Neuronal stem cell (in vitro differentiated cells): ENCODE measurements around the gene TRAPPC3.
A peak's percentile ranks its signal among the peaks of the same experiment; 100 is the strongest.

Experiments
- DNase-seq: peaks from one replicate; pipeline ENCODE4 v3.0.0-alpha.2; 2013; ENCODE audit warnings: low spot score
- H2AFZ ChIP-seq: one replicate; pipeline ENCODE4 v1.6.1; 2013; ENCODE audit warnings: mild to moderate bottlenecking, low read length, inconsistent platforms
- H2AK5ac ChIP-seq: 2 replicates; pipeline ENCODE4 v1.6.1; 2013; ENCODE audit warnings: low read depth, mild to moderate bottlenecking, inconsistent platforms, low read length, moderate library complexity, mixed read lengths
- H2BK120ac ChIP-seq: 2 replicates; pipeline ENCODE4 v1.6.1; 2013; ENCODE audit warnings: low read depth, mild to moderate bottlenecking, inconsistent platforms, low read length, moderate library complexity, mixed read lengths
- H2BK12ac ChIP-seq: one replicate; pipeline ENCODE4 v1.6.1; 2013; ENCODE audit warnings: low read length, inconsistent platforms
- H2BK15ac ChIP-seq: 2 replicates; pipeline ENCODE4 v1.6.1; 2013; ENCODE audit warnings: mild to moderate bottlenecking, low read length, inconsistent platforms, mixed read lengths
- H2BK5ac ChIP-seq: one replicate; pipeline ENCODE4 v1.6.1; 2013; ENCODE audit warnings: inconsistent platforms, mild to moderate bottlenecking, low read length, moderate library complexity
- H3K14ac ChIP-seq: one replicate; pipeline ENCODE4 v1.6.1; 2013; ENCODE audit warnings: low read length, inconsistent platforms
- H3K18ac ChIP-seq: 2 replicates; pipeline ENCODE4 v1.6.1; 2013; ENCODE audit warnings: low read length, inconsistent platforms
- H3K23ac ChIP-seq: 2 replicates; pipeline ENCODE4 v1.6.1; 2013; ENCODE audit warnings: low read depth, mild to moderate bottlenecking, mixed read lengths, low read length, inconsistent platforms; ENCODE audit not compliant: poor library complexity
- H3K27ac ChIP-seq: replicated peaks from 3 replicates; pipeline ENCODE4 v1.5.1; 2013; ENCODE audit warnings: low read length, inconsistent platforms
- H3K27me3 ChIP-seq, 3 experiments: 2 replicates each; pipeline ENCODE4 v1.6.1; 2013; ENCODE audit warnings: low read length in 3 of 3, mild to moderate bottlenecking in 2 of 3, inconsistent platforms in 1 of 3, low read depth in 1 of 3, mixed read lengths in 1 of 3, moderate library complexity in 1 of 3; ENCODE audit not compliant: control insufficient read depth in 3 of 3, insufficient read depth in 3 of 3
- H3K36me3 ChIP-seq, 2 donors: replicated peaks in 1 of 2; 2 replicates each; pipeline ENCODE4 v1.6.1; 2013; ENCODE audit warnings: low read length in 2 of 2; ENCODE audit not compliant: control insufficient read depth in 2 of 2, insufficient read depth in 2 of 2
- H3K4ac ChIP-seq: 2 replicates; pipeline ENCODE4 v1.6.1; 2013; ENCODE audit warnings: inconsistent platforms, mild to moderate bottlenecking, low read length, moderate library complexity
- H3K4me1 ChIP-seq, 2 donors: 1 replicate in 1 of 2; 2 replicates in 1 of 2; pipeline ENCODE4 v1.6.1; 2013; ENCODE audit warnings: low read length in 2 of 2, low read depth in 1 of 2; ENCODE audit not compliant: control insufficient read depth in 2 of 2, insufficient read depth in 1 of 2
- H3K4me2 ChIP-seq: one replicate; pipeline ENCODE4 v1.6.1; 2013; ENCODE audit warnings: mild to moderate bottlenecking, low read length, inconsistent platforms; ENCODE audit not compliant: insufficient read depth, poor library complexity, severe bottlenecking
- H3K4me3 ChIP-seq, 2 donors: 2 replicates each; pipeline ENCODE4 v1.5.1; 2013; ENCODE audit warnings: low read length in 2 of 2, mild to moderate bottlenecking in 2 of 2, inconsistent platforms in 1 of 2, moderate library complexity in 1 of 2
- H3K79me1 ChIP-seq: one replicate; pipeline ENCODE4 v1.6.1; 2013; ENCODE audit warnings: low read depth, mild to moderate bottlenecking, inconsistent platforms, low read length, moderate library complexity
- H3K9ac ChIP-seq: one replicate; pipeline ENCODE4 v1.6.1; 2013; ENCODE audit warnings: mild to moderate bottlenecking, low read depth, low read length, inconsistent platforms; ENCODE audit not compliant: poor library complexity
- H3K9me3 ChIP-seq, 2 donors: replicated peaks in 1 of 2; 2 replicates each; pipeline versions ENCODE3 to v1.6.1; 2013; ENCODE audit warnings: low read length in 2 of 2, mild to moderate bottlenecking in 2 of 2, inconsistent platforms in 1 of 2, low read depth in 1 of 2, mixed read lengths in 1 of 2, moderate library complexity in 1 of 2; ENCODE audit not compliant: control insufficient read depth in 2 of 2, insufficient read depth in 1 of 2
- H4K8ac ChIP-seq: one replicate; pipeline ENCODE4 v1.6.1; 2013; ENCODE audit warnings: low read depth, mild to moderate bottlenecking, inconsistent platforms, low read length, moderate library complexity
- H4K91ac ChIP-seq: one replicate; pipeline ENCODE4 v1.6.1; 2013; ENCODE audit warnings: low read length, low read depth, mild to moderate bottlenecking, inconsistent platforms; ENCODE audit not compliant: poor library complexity
- WGBS, 2 donors: extraction: QIAGEN DNeasy Blood & Tissue Kit; methylation state at CpG; one replicate each; pipeline ENCODE4 v1.1.7; 2013; ENCODE audit warnings: missing lambda C conversion rate in 2 of 2, mixed read lengths in 1 of 2; ENCODE audit not compliant: insufficient read length in 2 of 2, insufficient replicate concordance in 1 of 2; ENCODE audit errors: extremely low coverage in 2 of 2; 5-methylcytosine and 5-hydroxymethylcytosine counted together

Gene TRAPPC3

DNA sequence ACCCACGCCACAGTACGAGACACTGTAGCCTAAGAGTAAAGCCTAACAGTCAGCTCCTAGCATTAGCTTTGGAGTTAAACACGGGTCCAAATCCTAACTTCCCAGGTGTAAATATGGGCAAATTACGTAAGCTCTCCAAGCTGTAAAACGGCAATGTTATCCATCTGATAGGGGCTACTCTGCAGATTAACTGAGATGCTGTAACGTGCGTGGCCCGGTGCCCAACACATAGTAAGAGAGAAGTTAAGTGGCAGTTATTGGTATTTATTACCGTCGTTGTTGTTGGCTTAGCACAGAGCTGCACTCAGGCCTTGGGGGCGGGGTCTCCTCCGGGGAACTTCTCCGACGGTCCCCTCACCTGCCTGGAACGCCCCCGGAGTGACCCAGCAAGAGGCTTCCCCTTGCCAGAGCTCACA, 457 bp downstream of the TRAPPC3 start:
- Histone ChIP-seq H2BK5ac (no peak overlapping the region), H3K4me3 (peak overlapping the region; percentile 79 to 81), H2AK5ac (no peak overlapping the region), H3K4me1 (peaks cover 23 to 24% of the 10 kb centered on the region in 2 donors), H3K23ac (no peak overlapping the region), H3K4me2 (peak overlapping the region; percentile 60), H3K4ac (no peak overlapping the region), H2BK15ac (no peak overlapping the region), H3K18ac (peak overlapping the region; percentile 92), H4K8ac (no peak overlapping the region), H2BK12ac (peak overlapping the region; percentile 26), H3K27me3 (no peaks in the 10 kb centered on the region), H3K27ac (peak overlapping the region; percentile 79), H3K36me3 (peaks cover 0 to 6% of the 10 kb centered on the region in 2 donors), H4K91ac (no peak overlapping the region), H3K14ac (no peak overlapping the region), H2AFZ (peak overlapping the region; percentile 85), H3K9me3 (peaks cover 2 to 8% of the 10 kb centered on the region in 2 donors), H2BK120ac (no peak overlapping the region), H3K79me1 (no peaks in the 10 kb centered on the region), H3K9ac (peak overlapping the region; percentile 83)
- no CpG with 5 or more reads among the region's 16 CpGs for WGBS, 2 donors
- DNase-seq: no peak

DNA sequence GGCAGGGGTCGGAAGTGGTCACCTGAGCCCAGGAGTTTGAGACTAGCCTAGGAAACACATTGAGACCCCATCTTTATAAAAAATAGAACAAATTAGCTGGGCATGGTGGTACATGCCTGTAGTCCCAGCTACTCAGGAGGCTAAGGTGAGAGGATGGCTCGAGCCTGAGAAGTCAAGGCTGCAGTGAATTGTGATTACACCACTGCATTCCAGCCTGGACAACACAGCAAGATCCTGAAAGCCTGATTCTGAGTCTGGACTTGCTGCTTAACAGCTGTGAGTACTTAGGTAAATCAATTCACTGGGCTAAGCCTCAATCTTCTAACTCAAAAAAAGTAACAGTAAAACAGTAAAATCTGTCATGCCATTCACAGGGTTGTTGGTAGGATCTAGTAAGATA, 4.9 kb downstream of the TRAPPC3 start:
- Histone ChIP-seq H3K79me1 (no peaks in the 10 kb centered on the region), H2BK15ac (no peak overlapping the region), H3K27me3 (no peaks in the 10 kb centered on the region), H4K91ac (no peak overlapping the region), H3K4me3 (no peak overlapping the region), H3K9ac (no peak overlapping the region), H3K14ac (no peak overlapping the region), H3K27ac (no peak overlapping the region), H2BK120ac (no peak overlapping the region), H3K9me3 (peaks cover 2 to 8% of the 10 kb centered on the region in 2 donors), H3K4ac (no peak overlapping the region), H4K8ac (no peak overlapping the region), H3K4me1 (peaks cover 4% of the 10 kb centered on the region in 2 donors), H3K4me2 (no peak overlapping the region), H2BK5ac (no peak overlapping the region), H3K18ac (no peak overlapping the region), H3K36me3 (peaks cover 0 to 16% of the 10 kb centered on the region in 2 donors), H2BK12ac (no peak overlapping the region), H3K23ac (no peak overlapping the region), H2AK5ac (no peak overlapping the region), H2AFZ (no peak overlapping the region)
- no CpG with 5 or more reads among the region's 2 CpGs for WGBS, 2 donors
- DNase-seq: no peak

DNA sequence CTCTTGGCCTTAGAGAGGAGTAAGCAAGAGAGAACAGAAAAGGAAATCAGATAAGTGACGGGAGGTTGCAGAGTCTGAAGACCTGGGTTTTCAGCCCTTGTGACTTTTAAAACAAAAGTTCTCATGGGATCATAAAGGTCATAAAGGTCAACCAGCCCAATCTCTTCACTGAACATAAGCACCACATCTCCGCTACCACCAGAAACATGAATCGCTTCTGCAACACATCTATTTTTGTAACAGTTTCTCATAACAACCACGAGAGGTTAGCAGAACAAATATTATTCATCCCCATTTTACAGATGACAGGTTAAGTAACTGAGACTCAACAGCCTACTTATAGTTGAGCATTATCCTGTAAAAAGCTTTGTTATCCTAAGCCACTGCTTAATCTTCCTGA, 5.9 kb downstream of the TRAPPC3 start:
- Histone ChIP-seq H2BK12ac (no peak overlapping the region), H2BK15ac (no peak overlapping the region), H3K27me3 (no peaks in the 10 kb centered on the region), H3K4me3 (no peak overlapping the region), H2BK120ac (no peak overlapping the region), H3K4me1 (peaks cover 0 to under 1% of the 10 kb centered on the region in 2 donors), H3K18ac (no peak overlapping the region), H3K4ac (no peak overlapping the region), H3K23ac (no peak overlapping the region), H2AK5ac (no peak overlapping the region), H3K36me3 (peaks cover 0 to 20% of the 10 kb centered on the region in 2 donors), H3K9me3 (peaks cover 2 to 8% of the 10 kb centered on the region in 2 donors), H2AFZ (no peak overlapping the region), H3K79me1 (no peaks in the 10 kb centered on the region), H4K8ac (no peak overlapping the region), H3K9ac (no peak overlapping the region), H4K91ac (no peak overlapping the region), H3K4me2 (no peak overlapping the region), H2BK5ac (no peak overlapping the region), H3K27ac (no peak overlapping the region), H3K14ac (no peak overlapping the region)
- no CpG with 5 or more reads among the region's 4 CpGs for WGBS, 2 donors
- DNase-seq: no peak

DNA sequence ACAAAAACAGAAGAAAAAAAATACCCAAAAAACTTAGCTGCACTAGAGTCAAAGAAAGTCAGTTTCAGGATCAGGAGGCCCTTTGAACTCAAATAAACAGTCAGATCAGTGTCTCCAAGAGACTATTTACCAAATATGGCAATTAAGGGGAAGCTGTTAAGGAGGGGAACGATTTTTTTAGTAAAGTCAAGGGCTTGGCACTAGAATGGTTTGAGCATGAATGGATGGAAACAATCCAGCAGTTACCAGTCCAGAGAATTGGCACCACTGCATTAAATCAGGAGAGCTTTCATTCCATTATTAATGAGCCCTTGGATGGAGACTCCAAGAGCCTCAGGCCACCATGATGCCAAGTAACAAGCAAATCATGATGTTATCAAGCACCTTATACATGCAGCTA, 7.2 kb downstream of the TRAPPC3 start:
- Histone ChIP-seq H2BK5ac (no peak overlapping the region), H3K27ac (no peak overlapping the region)
- DNase-seq: no peak

More for the DNA sequence above, 7.2 kb downstream of the TRAPPC3 start:
- no peak overlapping the region for H3K4me2 ChIP-seq
- H2BK12ac ChIP-seq: no peak overlapping the region
- H3K9ac ChIP-seq: no peak overlapping the region
- H4K91ac ChIP-seq: no peak overlapping the region
- H3K14ac ChIP-seq: no peak overlapping the region
- H3K9me3 ChIP-seq: peaks cover 2 to 6% of the 10 kb centered on the region in 2 donors
- H2AK5ac ChIP-seq: no peak overlapping the region
- H3K36me3 ChIP-seq: peaks cover 0 to 33% of the 10 kb centered on the region in 2 donors
- no CpG with 5 or more reads among the region's 1 CpG for WGBS, 2 donors
- H2BK120ac ChIP-seq: no peak overlapping the region
- H3K79me1 ChIP-seq: no peaks in the 10 kb centered on the region
- H3K23ac ChIP-seq: no peak overlapping the region
- H4K8ac ChIP-seq: no peak overlapping the region
- H3K27me3 ChIP-seq: no peaks in the 10 kb centered on the region
- no peak overlapping the region for H2BK15ac ChIP-seq
- H3K18ac ChIP-seq: no peak overlapping the region
- H3K4ac ChIP-seq: no peak overlapping the region
- no peak overlapping the region for H3K4me3 ChIP-seq
- no peak overlapping the region for H2AFZ ChIP-seq
- no peaks in the 10 kb centered on the region for H3K4me1 ChIP-seq
